Stimulated activated CD4-positive, alpha-beta T cell treated with anti-CD3 and anti-CD28 coated beads, Interleukin-1b, Interleukin-23, amount 100 ng/mL, for 1 hour (primary cell): ENCODE results near the gene TANK.
"Not testable (repeated sequence)": the region's sequence is repeated elsewhere in the genome, so short reads cannot be mapped to it uniquely, and the experiment has no call there.

Experiments used
- DNase-seq, 2 donors: peaks; one replicate each; pipeline ENCODE4 v3.0.0-alpha.2; 2020; ENCODE audit warnings: low read depth in 2 of 2

The TANK gene

GRCh38 chr2:161273038-161273760 is 113.0 kb downstream of the TANK start:
- no peak for DNase-seq

- DNase-seq: not testable (repeated sequence)
These were observed 118.5 kb downstream of the TANK start for GRCh38 chr2:161278564-161279229.

DNA sequence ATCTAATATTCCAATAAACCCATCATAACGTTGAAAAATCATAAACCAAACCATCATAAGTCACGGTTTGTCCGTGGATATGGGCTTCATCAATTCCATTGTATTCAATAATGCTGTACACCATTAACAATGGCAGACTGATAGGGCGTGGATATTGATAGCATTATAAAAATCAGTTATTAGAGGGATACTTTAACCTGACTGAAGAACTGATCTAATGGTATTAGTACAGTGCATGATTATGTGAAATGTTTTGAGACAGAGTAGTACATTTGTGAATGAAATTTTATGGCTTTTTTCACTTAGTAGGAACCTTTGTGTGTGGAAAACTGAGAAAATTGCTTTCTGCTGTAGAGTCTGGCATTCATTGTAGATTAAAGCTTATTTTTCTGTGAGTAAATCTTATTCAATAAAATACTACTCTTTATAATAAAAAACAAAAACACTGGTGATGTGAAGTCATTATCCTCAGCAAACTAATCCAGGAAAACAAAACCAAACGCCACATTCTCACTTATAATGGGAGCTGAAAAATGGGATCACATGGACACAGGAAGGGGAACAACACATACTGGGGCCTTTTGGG is 119.1 kb downstream of the TANK start:
- DNase-seq: not testable (repeated sequence)

- DNase-seq: peak in 1 of 2 donors; percentile 23
These were observed 120.7 kb downstream of the TANK start for GRCh38 chr2:161280906-161281323.

DNA sequence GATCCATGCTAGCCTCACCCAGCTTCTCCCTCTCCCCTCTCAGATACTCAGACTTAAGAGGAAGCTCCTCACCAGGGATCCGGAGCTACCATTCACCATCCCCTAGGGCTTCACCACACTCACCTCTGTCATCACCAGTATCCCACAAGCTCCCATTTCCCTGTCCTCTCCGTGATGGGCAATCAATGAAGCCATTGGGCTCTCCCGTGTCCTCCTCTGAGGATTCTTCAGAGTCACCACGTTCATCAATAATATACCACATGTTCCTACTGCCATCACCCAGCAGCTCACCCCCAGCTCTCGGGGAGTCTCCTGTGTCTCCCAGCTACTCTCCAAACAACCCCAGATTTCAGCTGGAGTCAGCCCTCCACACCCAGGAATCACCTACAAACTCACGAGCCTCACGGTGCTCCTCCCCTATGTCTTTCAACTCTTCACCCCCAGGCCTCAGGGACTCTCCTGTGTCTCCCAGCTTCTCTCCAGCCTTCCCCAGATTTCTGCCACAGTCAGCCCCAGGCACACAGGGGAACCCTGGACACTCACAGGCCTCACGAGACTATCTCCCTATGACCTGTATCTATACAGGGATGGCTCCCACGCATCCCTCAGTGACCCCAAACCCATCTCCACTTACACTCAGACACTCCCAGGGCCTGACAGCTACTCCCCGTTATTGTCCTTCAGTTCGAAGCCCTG is 121.5 kb downstream of the TANK start:
- DNase-seq: not testable (repeated sequence)

DNA sequence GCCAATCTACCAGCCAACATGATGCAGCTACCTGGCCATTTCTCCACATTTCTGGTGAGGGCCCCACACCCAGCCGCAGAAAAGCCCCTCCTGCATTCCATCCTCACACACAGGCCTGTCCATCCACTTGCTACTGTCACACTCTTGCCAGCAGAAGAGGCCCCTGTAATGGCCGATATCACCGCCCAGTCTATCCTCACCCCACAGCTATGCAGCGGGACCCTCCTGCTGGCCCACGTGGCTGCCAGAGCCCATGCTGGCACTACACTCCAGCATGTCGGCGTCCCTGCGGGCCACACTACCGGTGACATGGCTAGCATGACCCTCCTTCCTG is 122.0 kb downstream of the TANK start:
- not testable (repeated sequence) for DNase-seq

GRCh38 chr2:161283926-161284325 is 123.7 kb downstream of the TANK start:
- no peak for DNase-seq
